Ovary (tissue), 9 donors: ENCODE measurements around the gene ABL1. TPM values are rescaled to one million over a fixed set of nuclear protein-coding genes. Genes with fewer than 3 reads are reported as not detected.
A peak's percentile ranks its signal among the peaks of the same experiment; 100 is the strongest.

ENCODE experiments used
- DNase-seq, 5 donors: peaks; one replicate each; pipeline ENCODE4 v3.0.0-alpha.2; 2019 to 2020
- H3K27ac ChIP-seq, 2 donors: fragments of 200-600 bp; one replicate each; pipeline versions ENCODE4 v1.5.1 to v1.8.0; 2019 to 2022
- H3K27me3 ChIP-seq: fragments of 200-600 bp; one replicate; pipeline ENCODE4 v1.8.0; 2022
- H3K36me3 ChIP-seq: fragments of 200-600 bp; sonication (generic); one replicate; pipeline ENCODE4 v1.5.1; 2019
- H3K4me1 ChIP-seq: one replicate; pipeline ENCODE4 v1.8.1; 2013; ENCODE audit warnings: mild to moderate bottlenecking, moderate library complexity; ENCODE audit not compliant: insufficient read depth
- H3K4me3 ChIP-seq: fragments of 200-600 bp; sonication (generic); one replicate; pipeline ENCODE4 v1.5.1; 2017
- H3K9me3 ChIP-seq, 2 donors: fragments of 200-600 bp in 1 of 2; sonication (generic) in 1 of 2; one replicate each; pipeline versions ENCODE4 v1.5.1 to v1.8.1; 2013 to 2019; ENCODE audit warnings: mild to moderate bottlenecking in 1 of 2, moderate library complexity in 1 of 2
- CTCF ChIP-seq, 3 donors: fragments of 450-650 bp in 2 of 3; fragments of 200-600 bp in 1 of 3; IDR thresholded peaks; one replicate each; pipeline versions ENCODE4 v1.5.1 to v1.8.0; 2016 to 2022; ENCODE audit warnings: antibody characterized with exemption in 3 of 3, mild to moderate bottlenecking in 1 of 3
- EP300 ChIP-seq: sonication (generic); formaldehyde crosslinking; IDR thresholded peaks from one replicate; pipeline ENCODE4 v1.6.1; 2017; ENCODE audit warnings: antibody characterized with exemption
- POLR2A ChIP-seq: fragments of 450-650 bp; IDR thresholded peaks from one replicate; pipeline ENCODE4 v1.6.1; 2017; ENCODE audit warnings: antibody characterized with exemption, mild to moderate bottlenecking, moderate library complexity
- WGBS, 3 donors: extraction: QIAGEN DNeasy Blood & Tissue Kit in 1 of 3; methylation state at CpG; one replicate each; pipeline versions ENCODE4 v1.1.5 to v1.1.7; 2013 to 2017; 5-methylcytosine and 5-hydroxymethylcytosine counted together
- intact Hi-C, 4 donors: fragments of 100-400 bp; cut with DNase I; formaldehyde crosslinking; loops; one replicate each; pipeline versions ENCODE4 v1.11.0 to v1.15.1; 2022 to 2023
- polyA plus RNA-seq, 2 donors: library from polyadenylated mRNA; stranded (reverse); fragments of 200-250 nt in 1 of 2; fragments of 350-450 nt in 1 of 2; fragmentation: Illumina TruSeq in 1 of 2; extraction: RNeasy Lipid Tissue Mini Kit (QIAGEN cat#74804) in 1 of 2; gene quantifications; one replicate each; pipeline ENCODE4 v1.2.3, GENCODE V29; 2013 to 2014
- total RNA-seq, 7 donors: library from RNA; depleted of rRNA in 2 of 7; stranded (reverse); fragments of >200 nt in 2 of 7; fragmentation: NEBNext Ultra II Directional in 3 of 7; extraction: Animal tissue kit (Norgen Biotek cat#: 25700) in 3 of 7; gene quantifications; one replicate each; pipeline versions ENCODE4 v1.1.0 to v1.2.4, GENCODE V29; 2016 to 2023
- donor health status: DM: no; HTN: no; CAD: no; lungs with moderate emphysema.
- donor health status: DM: no; HTN: no; CAD: no.
- donor health status: Bipolar disorder and iron deficiency.
- donor health status: DM: yes; HTN: yes; CAD: no.
- donor health status: DM: no; HTN: no; CAD: no.
- donor health status: DM: yes; HTN: yes; CAD: no.

Gene ABL1
- total and polyA plus RNA-seq, 9 donors, result 39.4 to 112 (median 75.1) TPM

GRCh38 chr9:130835441-130836298 lies 616 bp downstream of the ABL1 start:
- peak overlapping the region; percentile 52 for H3K4me3 ChIP-seq
- H3K27me3 ChIP-seq, result no peaks in the 10 kb centered on the region
- no peaks in the 10 kb centered on the region for H3K36me3 ChIP-seq
- peak overlapping the region; percentile 86 to 92 for H3K27ac ChIP-seq
- intact Hi-C loops, result loop anchor here in 3 of 4 donors (5.0 to 10.0 kb wide), 2 partner anchors 51 to 53 kb away; no protein-coding TSS in a partner anchor
- peaks cover 8% of the 10 kb centered on the region for H3K4me1 ChIP-seq
- peak; percentile 58 to 79 (median 71) for DNase-seq
- TF ChIP-seq EP300, result no peak
- peak; percentile 19 for TF ChIP-seq POLR2A
- H3K9me3 ChIP-seq, result no peaks in the 10 kb centered on the region
- 0 to 1% (median 1%) methylated on average over 44 of the region's 44 CpGs for WGBS, 3 donors

- no peaks in the 10 kb centered on the region for H3K36me3 ChIP-seq
- H3K27me3 ChIP-seq, result no peaks in the 10 kb centered on the region
- TF ChIP-seq POLR2A, result no peak
- TF ChIP-seq EP300, result no peak
- no peak for TF ChIP-seq CTCF (IDR thresholded peaks at IDR 0.05)
- 7 to 12% (median 8%) methylated on average over 5 of the region's 5 CpGs for WGBS, 3 donors
- peak overlapping the region; percentile 52 for H3K4me3 ChIP-seq
- H3K4me1 ChIP-seq, result peaks cover 11% of the 10 kb centered on the region
- H3K9me3 ChIP-seq, result no peaks in the 10 kb centered on the region
- peak overlapping the region; percentile 37 to 86 for H3K27ac ChIP-seq
- no peak for DNase-seq
- intact Hi-C loops, result loop anchor here in 3 of 4 donors (5.0 to 10.0 kb wide), 2 partner anchors 52 to 55 kb away; no protein-coding TSS in a partner anchor
These were observed 2.0 kb downstream of the ABL1 start for GRCh38 chr9:130837002-130837511.

GRCh38 chr9:130837643-130838042 lies 2.6 kb downstream of the ABL1 start:
- no peaks in the 10 kb centered on the region for H3K27me3 ChIP-seq
- WGBS, 3 donors, result 26 to 31% (median 28%) methylated on average over 4 of the region's 4 CpGs
- H3K36me3 ChIP-seq, result no peaks in the 10 kb centered on the region
- no peaks in the 10 kb centered on the region for H3K9me3 ChIP-seq
- TF ChIP-seq CTCF (IDR thresholded peaks at IDR 0.05) (no peak), EP300 (no peak), POLR2A (no peak)
- peak overlapping the region; percentile 52 for H3K4me3 ChIP-seq
- H3K4me1 ChIP-seq, result peaks cover 13% of the 10 kb centered on the region
- DNase-seq, result no peak
- intact Hi-C loops, result loop anchor here in 3 of 4 donors (5.0 to 10.0 kb wide), 2 partner anchors 53 to 55 kb away; no protein-coding TSS in a partner anchor
- H3K27ac ChIP-seq, result no peak overlapping the region

GRCh38 chr9:130839132-130840111 lies 4.4 kb downstream of the ABL1 start:
- no peak for DNase-seq
- H3K27me3 ChIP-seq, result no peaks in the 10 kb centered on the region
- intact Hi-C loops, result loop anchor here in 3 of 4 donors (5.0 to 10.0 kb wide), 2 partner anchors 55 to 57 kb away; no protein-coding TSS in a partner anchor
- TF ChIP-seq POLR2A (no peak), CTCF (IDR thresholded peaks at IDR 0.05) (no peak), EP300 (no peak)
- no peaks in the 10 kb centered on the region for H3K36me3 ChIP-seq
- H3K9me3 ChIP-seq, result no peaks in the 10 kb centered on the region
- no peak overlapping the region for H3K4me3 ChIP-seq
- WGBS, 3 donors, result 58 to 67% (median 62%) methylated on average over 9 of the region's 9 CpGs
- H3K27ac ChIP-seq, result no peak overlapping the region
- peaks cover 22% of the 10 kb centered on the region for H3K4me1 ChIP-seq
